PC-3 (cell line): ENCODE data around the gene INTS1.

Experiments used
- CTCF ChIP-seq: fragments of 300-600 bp; sonication (generic); conservative IDR thresholded peaks from 2 replicates; pipeline ENCODE4 v1.5.1; 2017; ENCODE audit warnings: antibody characterized with exemption, low read depth, mild to moderate bottlenecking, low read length
- EZH2 ChIP-seq: fragments of 300-600 bp; sonication (generic); IDR thresholded peaks from one replicate; pipeline ENCODE4 v1.6.1; 2017; ENCODE audit warnings: antibody characterized with exemption, mild to moderate bottlenecking, low read length; ENCODE audit not compliant: unreplicated experiment

GRCh38 chr7:1455955-1456354, 48.2 kb downstream of the INTS1 start:
- TF ChIP-seq CTCF, result no peak
- TF ChIP-seq EZH2, result no peak
